AG10803 (cell line): ENCODE results near the gene CADPS2.

Experiments
- DNase-seq: peaks from one replicate; pipeline ENCODE4 v3.0.0; 2010; ENCODE audit warnings: low read depth
- H3K4me3 ChIP-seq: 2 replicates; pipeline ENCODE4 v1.5.1; 2011; ENCODE audit warnings: mild to moderate bottlenecking, low read length, control low read depth
- TF ChIP-seq, protein P1 (sequence below): conservative IDR thresholded peaks from 2 replicates; pipeline ENCODE4 v1.5.1; 2011; ENCODE audit warnings: mild to moderate bottlenecking, low read length, control low read depth, inconsistent platforms

The CADPS2 gene

DNA sequence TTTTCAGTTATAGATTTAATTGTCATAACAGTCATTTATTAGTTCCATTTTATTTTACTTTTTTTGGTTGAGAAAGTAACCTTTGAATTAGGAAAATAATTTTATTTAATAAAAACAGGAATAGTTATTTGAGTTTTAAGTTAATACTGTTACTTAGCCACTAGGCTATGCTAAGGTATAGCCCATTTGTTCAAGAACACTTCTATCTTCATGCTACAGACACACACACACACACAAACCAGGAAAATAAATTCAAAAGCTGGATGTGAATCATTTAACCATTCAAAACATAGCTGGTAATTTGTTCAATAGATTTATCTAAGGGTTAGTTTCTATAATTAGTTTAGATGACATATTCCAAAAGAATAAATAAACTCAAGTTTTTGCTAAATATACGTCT, 335.7 kb downstream of the CADPS2 start:
- DNase-seq, result peak; percentile 4
- H3K4me3 ChIP-seq, result no peak overlapping the region
- TF ChIP-seq, protein P1, sequence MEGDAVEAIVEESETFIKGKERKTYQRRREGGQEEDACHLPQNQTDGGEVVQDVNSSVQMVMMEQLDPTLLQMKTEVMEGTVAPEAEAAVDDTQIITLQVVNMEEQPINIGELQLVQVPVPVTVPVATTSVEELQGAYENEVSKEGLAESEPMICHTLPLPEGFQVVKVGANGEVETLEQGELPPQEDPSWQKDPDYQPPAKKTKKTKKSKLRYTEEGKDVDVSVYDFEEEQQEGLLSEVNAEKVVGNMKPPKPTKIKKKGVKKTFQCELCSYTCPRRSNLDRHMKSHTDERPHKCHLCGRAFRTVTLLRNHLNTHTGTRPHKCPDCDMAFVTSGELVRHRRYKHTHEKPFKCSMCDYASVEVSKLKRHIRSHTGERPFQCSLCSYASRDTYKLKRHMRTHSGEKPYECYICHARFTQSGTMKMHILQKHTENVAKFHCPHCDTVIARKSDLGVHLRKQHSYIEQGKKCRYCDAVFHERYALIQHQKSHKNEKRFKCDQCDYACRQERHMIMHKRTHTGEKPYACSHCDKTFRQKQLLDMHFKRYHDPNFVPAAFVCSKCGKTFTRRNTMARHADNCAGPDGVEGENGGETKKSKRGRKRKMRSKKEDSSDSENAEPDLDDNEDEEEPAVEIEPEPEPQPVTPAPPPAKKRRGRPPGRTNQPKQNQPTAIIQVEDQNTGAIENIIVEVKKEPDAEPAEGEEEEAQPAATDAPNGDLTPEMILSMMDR, result peak; percentile 8; the same call in 1 of the 2 replicates

DNA sequence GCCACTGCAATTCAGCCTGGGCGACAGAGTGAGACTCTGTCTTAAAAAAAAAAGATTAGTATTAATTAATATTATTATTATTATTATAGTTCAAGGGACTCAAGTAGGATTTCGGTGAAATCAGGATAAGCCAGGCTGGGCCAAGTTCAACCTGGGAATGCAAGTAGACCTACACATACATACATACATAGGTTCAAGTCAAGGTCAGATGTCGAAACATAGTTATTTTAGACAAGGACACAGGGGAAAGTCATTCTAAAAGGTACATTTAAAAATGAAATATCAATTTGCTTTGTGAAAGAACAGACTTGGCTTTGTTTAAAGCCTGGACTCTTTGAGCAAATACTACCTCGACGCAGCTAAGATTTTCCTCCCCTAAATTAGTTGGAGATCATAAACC, 336.7 kb downstream of the CADPS2 start:
- no peak for DNase-seq
- TF ChIP-seq, protein P1, result no peak
- H3K4me3 ChIP-seq, result no peak overlapping the region

DNA sequence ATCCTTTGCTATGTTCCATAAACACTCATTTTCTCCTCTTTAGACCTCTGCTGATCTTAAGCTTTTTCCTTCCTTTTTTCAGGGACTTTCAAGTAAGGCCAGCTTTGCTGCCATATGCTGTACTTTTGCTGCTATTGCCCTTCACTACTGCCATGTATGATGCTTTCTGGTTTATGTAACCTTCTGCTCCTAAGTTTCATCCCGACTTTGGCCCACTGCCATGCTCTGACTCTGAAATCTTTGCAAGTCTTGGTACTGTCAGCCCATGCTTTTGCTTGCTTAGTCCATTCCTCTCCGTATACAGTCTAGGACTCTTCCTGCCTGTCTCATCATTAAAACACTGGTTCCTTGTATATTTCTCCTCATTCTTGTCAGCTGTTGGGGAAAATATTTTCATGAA, 339.8 kb downstream of the CADPS2 start:
- TF ChIP-seq, protein P1, result no peak
- no peak overlapping the region for H3K4me3 ChIP-seq
- DNase-seq, result peak; percentile 6

DNA sequence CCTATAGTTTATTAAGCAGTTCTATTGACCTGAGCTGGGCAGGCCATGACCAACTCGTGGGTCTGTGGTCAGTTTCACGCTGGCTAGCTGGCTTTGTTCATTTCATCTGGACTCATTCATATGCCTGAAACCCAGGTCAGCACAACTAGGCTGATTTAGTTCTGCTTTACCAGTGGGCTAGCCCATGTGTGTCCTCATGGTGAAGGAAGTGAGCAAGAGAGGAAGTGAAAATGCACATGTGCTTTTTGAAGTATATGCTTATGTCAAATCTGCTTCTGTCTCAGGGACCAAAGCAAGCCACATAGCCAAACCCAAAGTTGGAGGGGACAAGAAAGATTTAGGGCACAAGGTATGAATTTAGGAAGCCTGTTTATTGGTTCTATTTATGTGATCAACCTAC, 341.8 kb downstream of the CADPS2 start:
- TF ChIP-seq, protein P1, result no peak
- no peak overlapping the region for H3K4me3 ChIP-seq
- no peak for DNase-seq

DNA sequence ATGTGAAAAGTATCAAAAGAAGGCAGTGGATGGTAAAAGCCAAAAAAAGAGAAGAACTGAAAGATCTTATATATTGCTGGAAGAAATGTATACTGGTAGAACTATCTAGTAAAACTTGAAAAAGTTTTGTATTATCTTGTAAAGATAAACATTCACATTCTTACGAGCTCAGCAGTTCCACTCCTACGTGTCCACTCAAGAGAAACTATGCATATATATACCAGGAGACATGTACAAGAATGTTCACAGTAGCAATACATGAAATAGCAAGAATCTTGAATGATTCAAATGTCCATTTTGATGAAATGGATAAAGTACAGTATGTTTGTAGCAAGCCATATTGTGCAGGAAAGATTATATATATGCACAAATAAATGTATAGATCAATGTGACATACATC, 342.4 kb downstream of the CADPS2 start:
- TF ChIP-seq, protein P1, result no peak
- DNase-seq, result no peak
- H3K4me3 ChIP-seq, result no peak overlapping the region

DNA sequence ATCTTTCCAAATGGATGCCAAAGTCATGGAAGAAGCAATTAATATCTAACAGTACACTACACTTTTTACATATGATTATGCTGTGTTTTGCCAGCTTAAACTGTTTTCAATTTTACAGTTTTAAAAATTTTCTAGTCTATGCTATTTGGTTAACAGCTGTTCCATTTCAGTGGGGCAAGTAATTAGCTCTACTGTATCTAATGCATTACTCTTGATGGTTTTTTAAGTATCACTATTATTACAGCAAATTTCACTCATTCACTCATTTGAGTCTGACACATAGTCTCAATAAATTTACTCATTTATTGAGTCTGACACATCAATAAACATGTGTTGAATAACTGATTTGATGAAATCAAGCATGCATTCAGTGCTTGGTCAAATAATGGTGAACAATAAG, 343.1 kb downstream of the CADPS2 start:
- TF ChIP-seq, protein P1, result no peak
- H3K4me3 ChIP-seq, result no peak overlapping the region
- no peak for DNase-seq

DNA sequence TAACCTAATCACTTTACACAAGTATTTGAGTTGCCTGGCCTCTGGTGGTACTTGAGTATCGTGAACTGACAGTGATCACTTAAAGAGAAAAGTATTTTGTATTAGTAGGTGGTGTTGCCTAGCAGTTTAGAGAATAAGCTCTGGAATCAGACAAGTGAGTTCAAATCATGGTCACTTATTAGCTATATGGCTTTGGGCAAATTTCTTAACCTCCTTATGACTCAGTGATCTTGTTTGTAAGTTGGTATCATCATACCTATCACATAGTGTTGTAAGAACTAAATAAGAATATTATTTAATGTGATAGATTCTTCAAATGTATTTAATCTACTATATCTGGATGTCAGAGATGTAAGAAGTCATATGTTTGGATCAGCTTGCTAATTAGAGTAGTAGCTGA, 351.2 kb downstream of the CADPS2 start:
- DNase-seq, result no peak
- no peak overlapping the region for H3K4me3 ChIP-seq
- TF ChIP-seq, protein P1, result no peak
